Measurements from ENCODE around the gene RAB37.

RAB37 gene

GRCh38 chr17:74759941-74760340, 22.9 kb downstream of the RAB37 start:
- DNase-seq (ENCODE audit: extremely low spot score): no peak
- TF ChIP-seq ZNF384 (IDR thresholded peaks at IDR 0.05): no peak
- TF ChIP-seq FOXM1 (IDR thresholded peaks at IDR 0.05; ENCODE audit: borderline replicate concordance): no peak
- TF ChIP-seq SP1 (IDR thresholded peaks at IDR 0.05): no peak
- no peak for TF ChIP-seq FOXK2 (IDR thresholded peaks at IDR 0.05)
- no peak for TF ChIP-seq ARNT (IDR thresholded peaks at IDR 0.05)
- no peak for TF ChIP-seq LEF1 (IDR thresholded peaks at IDR 0.05; ENCODE audit: borderline replicate concordance)
- no peak for TF ChIP-seq CTBP1 (IDR thresholded peaks at IDR 0.05; ENCODE audit: borderline replicate concordance)
- TF ChIP-seq L3MBTL2 (conservative IDR thresholded peaks at IDR 0.05): no peak
- no peak for TF ChIP-seq ELF4 (IDR thresholded peaks at IDR 0.05)
- no peak for TF ChIP-seq TARDBP (IDR thresholded peaks at IDR 0.05)
- POLR2A ChIA-PET: interaction anchor here (0.9 to 1.8 kb wide), 4 partner anchors 9 to 113 kb away, joined by 3 to 10 read pairs (median 6); partner anchors contain the start of gene NAT9
- CTCF ChIA-PET: interaction anchor here (0.6 to 1.6 kb wide), 2 partner anchors 11 to 103 kb away, joined by 3 to 6 read pairs; no protein-coding TSS in a partner anchor

- ChIA-PET CTCF (interaction anchor here (0.6 to 1.6 kb wide), 2 partner anchors 11 to 102 kb away, joined by 3 to 6 read pairs; no protein-coding TSS in a partner anchor), POLR2A (interaction anchor here (1.6 to 1.8 kb wide), 2 partner anchors 11 to 16 kb away, joined by 7 to 10 read pairs; partner anchors contain the start of gene NAT9)
- no peak for TF ChIP-seq FOXK2 (IDR thresholded peaks at IDR 0.05)
- TF ChIP-seq FOXM1 (IDR thresholded peaks at IDR 0.05; ENCODE audit: borderline replicate concordance): no peak
- no peak for TF ChIP-seq LEF1 (IDR thresholded peaks at IDR 0.05; ENCODE audit: borderline replicate concordance)
- no peak for TF ChIP-seq SUZ12 (IDR thresholded peaks at IDR 0.05)
- no peak for TF ChIP-seq TARDBP (IDR thresholded peaks at IDR 0.05)
- TF ChIP-seq ZNF384 (IDR thresholded peaks at IDR 0.05): no peak
- no peak for TF ChIP-seq NFRKB (IDR thresholded peaks at IDR 0.05)
- TF ChIP-seq L3MBTL2 (conservative IDR thresholded peaks at IDR 0.05): no peak
- TF ChIP-seq ARNT (IDR thresholded peaks at IDR 0.05): no peak
- TF ChIP-seq HDGF (IDR thresholded peaks at IDR 0.05; ENCODE audit: borderline replicate concordance): no peak
- TF ChIP-seq FOXA1 (IDR thresholded peaks at IDR 0.05): no peak
- no peak for TF ChIP-seq ELF4 (IDR thresholded peaks at IDR 0.05)
- no peak for TF ChIP-seq SP1 (IDR thresholded peaks at IDR 0.05)
- no peak for TF ChIP-seq CTBP1 (IDR thresholded peaks at IDR 0.05; ENCODE audit: borderline replicate concordance)
- no peak for TF ChIP-seq PKNOX1 (IDR thresholded peaks at IDR 0.05)
- no peak for TF ChIP-seq BHLHE40 (IDR thresholded peaks at IDR 0.05; ENCODE audit: borderline replicate concordance)
These were observed 23.5 kb downstream of the RAB37 start for GRCh38 chr17:74760404-74761105.

GRCh38 chr17:74761419-74761818, 24.4 kb downstream of the RAB37 start:
- CTCF ChIA-PET: no interaction called here
- TF ChIP-seq SP1 (IDR thresholded peaks at IDR 0.05): no peak
- no peak for TF ChIP-seq FOXK2 (IDR thresholded peaks at IDR 0.05)
- no peak for TF ChIP-seq CTBP1 (IDR thresholded peaks at IDR 0.05; ENCODE audit: borderline replicate concordance)
- no peak for TF ChIP-seq ZNF384 (IDR thresholded peaks at IDR 0.05)
- TF ChIP-seq ARNT (IDR thresholded peaks at IDR 0.05): no peak
- TF ChIP-seq NFRKB (IDR thresholded peaks at IDR 0.05): no peak
- TF ChIP-seq FOXM1 (IDR thresholded peaks at IDR 0.05; ENCODE audit: borderline replicate concordance): no peak
- TF ChIP-seq TARDBP (IDR thresholded peaks at IDR 0.05): no peak
- no peak for TF ChIP-seq SUZ12 (IDR thresholded peaks at IDR 0.05)
- TF ChIP-seq L3MBTL2 (conservative IDR thresholded peaks at IDR 0.05): no peak
- no peak for TF ChIP-seq BHLHE40 (IDR thresholded peaks at IDR 0.05; ENCODE audit: borderline replicate concordance)
- TF ChIP-seq ELF4 (IDR thresholded peaks at IDR 0.05): no peak
- TF ChIP-seq PKNOX1 (IDR thresholded peaks at IDR 0.05): no peak
- TF ChIP-seq LEF1 (IDR thresholded peaks at IDR 0.05; ENCODE audit: borderline replicate concordance): no peak
- TF ChIP-seq HDGF (IDR thresholded peaks at IDR 0.05; ENCODE audit: borderline replicate concordance): no peak
- no peak for TF ChIP-seq FOXA1 (IDR thresholded peaks at IDR 0.05)
- POLR2A ChIA-PET: no interaction called here
- no peak for DNase-seq (ENCODE audit: extremely low spot score)

More at GRCh38 chr17:74760404-74761105, 23.5 kb downstream of the RAB37 start:
- DNase-seq (ENCODE audit: extremely low spot score): no peak

GRCh38 chr17:74761931-74762330, 24.9 kb downstream of the RAB37 start:
- TF ChIP-seq FOXM1 (IDR thresholded peaks at IDR 0.05; ENCODE audit: borderline replicate concordance) (no peak), FOXA1 (IDR thresholded peaks at IDR 0.05) (no peak), ARNT (IDR thresholded peaks at IDR 0.05) (no peak), L3MBTL2 (conservative IDR thresholded peaks at IDR 0.05) (no peak), HDGF (IDR thresholded peaks at IDR 0.05; ENCODE audit: borderline replicate concordance) (no peak), TARDBP (IDR thresholded peaks at IDR 0.05) (no peak), SP1 (IDR thresholded peaks at IDR 0.05) (no peak), LEF1 (IDR thresholded peaks at IDR 0.05; ENCODE audit: borderline replicate concordance) (no peak), BHLHE40 (IDR thresholded peaks at IDR 0.05; ENCODE audit: borderline replicate concordance) (no peak), PKNOX1 (IDR thresholded peaks at IDR 0.05) (no peak), SUZ12 (IDR thresholded peaks at IDR 0.05) (no peak), NFRKB (IDR thresholded peaks at IDR 0.05) (no peak), CTBP1 (IDR thresholded peaks at IDR 0.05; ENCODE audit: borderline replicate concordance) (no peak), FOXK2 (IDR thresholded peaks at IDR 0.05) (no peak), ELF4 (IDR thresholded peaks at IDR 0.05) (no peak), ZNF384 (IDR thresholded peaks at IDR 0.05) (no peak)
- no peak for DNase-seq (ENCODE audit: extremely low spot score)
- POLR2A ChIA-PET: no interaction called here
- CTCF ChIA-PET: no interaction called here

GRCh38 chr17:74763565-74764387, 26.7 kb downstream of the RAB37 start:
- no peak for TF ChIP-seq HDGF (IDR thresholded peaks at IDR 0.05; ENCODE audit: borderline replicate concordance)
- TF ChIP-seq ELF4 (IDR thresholded peaks at IDR 0.05): no peak
- no peak for TF ChIP-seq BHLHE40 (IDR thresholded peaks at IDR 0.05; ENCODE audit: borderline replicate concordance)
- no peak for TF ChIP-seq CTBP1 (IDR thresholded peaks at IDR 0.05; ENCODE audit: borderline replicate concordance)
- TF ChIP-seq FOXK2 (IDR thresholded peaks at IDR 0.05): no peak
- TF ChIP-seq SUZ12 (IDR thresholded peaks at IDR 0.05): no peak
- TF ChIP-seq FOXM1 (IDR thresholded peaks at IDR 0.05; ENCODE audit: borderline replicate concordance): no peak
- no peak for TF ChIP-seq LEF1 (IDR thresholded peaks at IDR 0.05; ENCODE audit: borderline replicate concordance)
- no peak for TF ChIP-seq ZNF384 (IDR thresholded peaks at IDR 0.05)
- no peak for TF ChIP-seq NFRKB (IDR thresholded peaks at IDR 0.05)
- TF ChIP-seq FOXA1 (IDR thresholded peaks at IDR 0.05): no peak
- no peak for TF ChIP-seq ARNT (IDR thresholded peaks at IDR 0.05)
- TF ChIP-seq SP1 (IDR thresholded peaks at IDR 0.05): no peak
- no peak for DNase-seq (ENCODE audit: extremely low spot score)
- POLR2A ChIA-PET: no interaction called here
- CTCF ChIA-PET: no interaction called here
